Thoracic aorta (tissue), 2 donors: ENCODE measurements around the gene LHX5. TPM values are rescaled to one million over a fixed set of nuclear protein-coding genes. Genes with fewer than 3 reads are reported as not detected.

Experiments used
- ATAC-seq: fragments of 150-250 bp; one replicate; pipeline ENCODE4 v1.8.0; 2017; ENCODE audit warnings: low read depth; ENCODE audit not compliant: insufficient number of reproducible peaks, low FRiP score
- DNase-seq: peaks from one replicate; pipeline ENCODE4 v3.0.0-alpha.2; 2020; ENCODE audit warnings: low spot score
- H3K27ac ChIP-seq, 2 donors: fragments of 200-600 bp; sonication (generic); 1 replicate in 1 of 2; 2 replicates in 1 of 2; pipeline ENCODE4 v1.5.1; 2016; ENCODE audit warnings: mild to moderate bottlenecking in 2 of 2, moderate library complexity in 2 of 2
- H3K27me3 ChIP-seq: fragments of 200-600 bp; sonication (generic); replicated peaks from 2 replicates; pipeline ENCODE4 v1.6.0; 2016; ENCODE audit warnings: mild to moderate bottlenecking; ENCODE audit not compliant: insufficient read depth
- H3K36me3 ChIP-seq: fragments of 200-600 bp; sonication (generic); one replicate; pipeline ENCODE4 v1.5.1; 2016
- H3K4me1 ChIP-seq, 2 donors: fragments of 200-600 bp; sonication (generic); 1 replicate in 1 of 2; 2 replicates in 1 of 2; pipeline versions ENCODE4 v1.5.1 to v1.6.0; 2016; ENCODE audit warnings: low read depth in 2 of 2, mild to moderate bottlenecking in 1 of 2; ENCODE audit not compliant: control insufficient read depth in 1 of 2
- H3K4me3 ChIP-seq: fragments of 200-600 bp; sonication (generic); 2 replicates; pipeline ENCODE4 v1.5.1; 2016; ENCODE audit warnings: mild to moderate bottlenecking
- H3K9me3 ChIP-seq: fragments of 200-600 bp; sonication (generic); 2 replicates; pipeline ENCODE4 v1.5.1; 2016
- total RNA-seq, 2 donors: library from RNA; depleted of rRNA; stranded (reverse); fragments of >200 nt; gene quantifications; one replicate each; pipeline versions ENCODE4 v1.1.0 to v1.2.3, GENCODE V29; 2016
- TF ChIP-seq, protein P1 (sequence below): fragments of 200-600 bp; sonication (generic); IDR thresholded peaks from one replicate; pipeline ENCODE4 v1.5.1; 2019; ENCODE audit warnings: antibody characterized with exemption

The LHX5 gene
- total RNA-seq, 2 donors from 2014 or later, result not detected

DNA sequence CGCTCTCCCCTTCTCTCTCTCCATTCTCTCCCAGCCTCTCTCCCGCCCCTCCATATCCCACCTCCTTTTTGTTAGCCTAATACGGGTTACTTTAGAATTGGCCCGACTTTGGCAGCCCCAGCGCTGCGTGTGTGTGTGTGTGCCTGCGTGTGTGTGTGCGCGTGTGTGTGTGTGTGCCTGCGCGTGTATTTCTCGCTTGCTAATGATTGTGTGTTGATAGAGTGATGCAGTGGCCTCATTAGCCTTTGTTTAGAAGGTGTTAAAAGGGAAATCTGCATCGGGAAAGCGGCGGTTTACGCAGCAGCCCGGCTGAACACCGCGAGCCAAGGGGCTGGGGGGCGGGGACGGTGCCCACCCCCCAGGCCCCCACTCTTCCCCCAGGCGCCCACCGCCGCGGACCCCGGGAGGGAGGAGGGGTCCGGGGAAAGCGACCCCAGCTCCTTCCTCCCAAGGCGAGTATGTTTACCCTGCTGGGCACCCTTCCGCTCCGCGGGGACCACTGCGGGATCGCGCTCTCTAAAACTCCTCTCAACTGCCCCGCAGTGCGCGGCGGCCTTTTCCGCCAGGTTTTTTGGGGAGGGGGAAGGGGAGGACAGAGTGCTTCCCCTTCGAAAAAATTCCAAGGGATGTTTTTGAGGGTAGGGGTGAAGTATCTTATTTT is 6.8 kb upstream of the LHX5 start:
- H3K27me3 ChIP-seq, result peaks cover 6% of the 10 kb centered on the region

DNA sequence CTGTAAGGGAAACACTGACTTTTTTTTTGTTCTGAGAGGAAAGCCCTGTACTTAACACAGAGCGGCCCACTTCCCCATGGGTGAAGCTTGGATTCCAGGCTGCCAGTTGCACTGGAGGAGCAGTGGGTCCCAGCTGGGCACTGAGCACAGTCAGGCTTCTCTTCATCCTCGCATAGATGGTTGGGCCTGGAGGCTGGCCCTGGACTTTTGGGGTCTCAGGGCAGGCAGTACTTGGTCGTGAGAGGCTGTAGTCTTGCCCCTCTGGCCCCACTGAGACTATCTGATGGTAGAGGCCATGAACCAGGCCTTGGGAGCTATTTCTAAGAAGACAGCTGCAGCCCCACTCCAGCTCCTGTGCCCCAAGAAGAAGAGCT is 6.2 kb upstream of the LHX5 start:
- TF ChIP-seq, protein P1, sequence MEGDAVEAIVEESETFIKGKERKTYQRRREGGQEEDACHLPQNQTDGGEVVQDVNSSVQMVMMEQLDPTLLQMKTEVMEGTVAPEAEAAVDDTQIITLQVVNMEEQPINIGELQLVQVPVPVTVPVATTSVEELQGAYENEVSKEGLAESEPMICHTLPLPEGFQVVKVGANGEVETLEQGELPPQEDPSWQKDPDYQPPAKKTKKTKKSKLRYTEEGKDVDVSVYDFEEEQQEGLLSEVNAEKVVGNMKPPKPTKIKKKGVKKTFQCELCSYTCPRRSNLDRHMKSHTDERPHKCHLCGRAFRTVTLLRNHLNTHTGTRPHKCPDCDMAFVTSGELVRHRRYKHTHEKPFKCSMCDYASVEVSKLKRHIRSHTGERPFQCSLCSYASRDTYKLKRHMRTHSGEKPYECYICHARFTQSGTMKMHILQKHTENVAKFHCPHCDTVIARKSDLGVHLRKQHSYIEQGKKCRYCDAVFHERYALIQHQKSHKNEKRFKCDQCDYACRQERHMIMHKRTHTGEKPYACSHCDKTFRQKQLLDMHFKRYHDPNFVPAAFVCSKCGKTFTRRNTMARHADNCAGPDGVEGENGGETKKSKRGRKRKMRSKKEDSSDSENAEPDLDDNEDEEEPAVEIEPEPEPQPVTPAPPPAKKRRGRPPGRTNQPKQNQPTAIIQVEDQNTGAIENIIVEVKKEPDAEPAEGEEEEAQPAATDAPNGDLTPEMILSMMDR, result no peak
- no peak overlapping the region for H3K4me3 ChIP-seq
- DNase-seq, result no peak
- H3K4me1 ChIP-seq, result no peaks in the 10 kb centered on the region
- no peaks in the 10 kb centered on the region for H3K9me3 ChIP-seq
- no peaks in the 10 kb centered on the region for H3K36me3 ChIP-seq
- peaks cover 6% of the 10 kb centered on the region for H3K27me3 ChIP-seq
- ATAC-seq, result no peak
- H3K27ac ChIP-seq, result no peak overlapping the region

More for the DNA sequence above, 6.8 kb upstream of the LHX5 start:
- H3K27ac ChIP-seq, result no peak overlapping the region
- no peaks in the 10 kb centered on the region for H3K36me3 ChIP-seq
- H3K9me3 ChIP-seq, result no peaks in the 10 kb centered on the region
- no peak for ATAC-seq
- no peak for DNase-seq
- TF ChIP-seq, protein P1, result no peak
- H3K4me1 ChIP-seq, result no peaks in the 10 kb centered on the region
- no peak overlapping the region for H3K4me3 ChIP-seq

DNA sequence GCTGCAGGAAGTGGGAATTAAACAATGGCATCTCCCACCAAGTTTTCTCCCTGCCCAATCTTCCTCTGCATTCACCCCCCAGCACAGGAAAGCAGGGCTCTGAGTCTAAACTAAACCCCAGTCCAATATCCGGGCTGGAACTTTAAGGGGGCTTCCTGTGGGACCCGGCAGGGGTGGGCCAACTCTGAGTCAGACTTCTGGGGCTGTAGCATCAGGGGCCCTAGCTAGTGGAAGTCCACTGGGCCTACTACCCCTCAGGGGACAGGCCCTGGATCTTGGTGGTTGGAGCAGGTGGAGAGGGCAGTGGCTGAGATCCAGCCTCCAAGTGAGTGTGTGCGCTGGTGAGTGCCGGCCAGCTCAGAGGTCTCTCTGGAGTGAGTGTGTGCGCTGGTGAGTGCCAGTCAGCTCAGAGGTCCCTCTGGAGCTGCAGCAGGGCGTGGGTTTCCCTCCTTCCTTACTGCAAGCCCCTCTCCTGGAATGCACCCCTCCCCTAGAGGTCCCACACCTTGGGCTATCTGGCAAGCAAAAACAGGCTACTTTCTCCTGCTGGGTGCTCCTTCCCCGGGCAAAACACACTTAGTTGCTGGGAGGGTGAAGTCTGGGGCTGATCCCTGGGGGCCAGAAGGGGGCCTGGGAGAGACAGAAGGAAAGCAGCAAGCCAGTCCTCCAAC is 5.6 kb upstream of the LHX5 start:
- H3K9me3 ChIP-seq, result no peaks in the 10 kb centered on the region
- ATAC-seq (no peak), DNase-seq (no peak)
- H3K27me3 ChIP-seq, result peaks cover 6% of the 10 kb centered on the region
- TF ChIP-seq, protein P1, result no peak
- no peaks in the 10 kb centered on the region for H3K4me1 ChIP-seq
- no peak overlapping the region for H3K4me3 ChIP-seq
- no peaks in the 10 kb centered on the region for H3K36me3 ChIP-seq
- no peak overlapping the region for H3K27ac ChIP-seq

DNA sequence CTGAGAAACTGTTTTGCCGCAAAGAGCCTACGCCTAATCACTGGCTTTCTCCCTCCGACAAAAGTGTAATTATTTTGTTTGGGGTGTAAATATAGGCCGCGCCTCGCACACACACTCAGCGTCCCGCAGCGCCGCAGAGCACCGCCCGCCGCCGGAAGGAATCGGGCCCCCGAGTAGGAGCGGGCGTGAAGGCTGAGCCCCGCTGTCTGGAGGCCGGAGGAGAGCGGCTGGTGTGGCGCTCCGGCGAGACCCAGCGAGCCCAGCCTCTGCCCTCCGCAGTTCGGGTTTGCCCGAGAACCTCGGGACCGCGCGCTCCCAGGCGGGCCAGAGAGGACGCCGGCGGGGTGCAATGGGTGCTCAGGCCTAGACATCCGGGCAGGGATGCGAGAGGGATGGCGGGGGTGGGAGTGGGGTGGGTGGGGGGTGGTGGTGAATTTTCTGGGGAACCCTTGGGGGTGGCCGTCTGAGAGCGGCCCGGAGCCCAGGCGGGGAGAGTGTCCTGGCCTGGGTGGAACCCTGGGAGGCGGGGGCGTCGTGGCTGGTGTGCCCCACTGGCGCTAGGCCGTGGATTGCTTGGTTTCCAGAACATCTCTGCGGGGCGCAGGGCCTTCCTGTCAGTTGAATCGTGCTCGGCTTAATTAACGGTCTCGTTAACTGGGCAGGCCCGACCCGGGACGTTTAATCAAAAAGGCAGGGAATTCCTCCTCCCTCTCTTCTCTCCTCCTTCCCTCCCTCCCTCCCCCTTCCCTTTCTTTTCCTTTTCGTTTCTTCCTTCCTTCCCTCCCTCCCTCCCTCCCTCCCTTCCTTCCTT is 4.7 kb upstream of the LHX5 start:
- H3K4me3 ChIP-seq, result no peak overlapping the region
- H3K27me3 ChIP-seq, result peaks cover 5% of the 10 kb centered on the region

More for the DNA sequence above, 4.7 kb upstream of the LHX5 start:
- Histone ChIP-seq H3K27ac (no peak overlapping the region), H3K36me3 (no peaks in the 10 kb centered on the region), H3K9me3 (no peaks in the 10 kb centered on the region), H3K4me1 (peaks cover 0 to 6% of the 10 kb centered on the region in 2 donors)
- TF ChIP-seq, protein P1, result no peak
- DNase-seq (no peak), ATAC-seq (no peak)
